ENCODE data around the gene RAD9B. TPM values are rescaled to one million over a fixed set of nuclear protein-coding genes. Genes with fewer than 3 reads are reported as not detected.

RAD9B gene
- total RNA-seq, 1 donor from 2014 or later: 1.1 TPM

GRCh38 chr12:110546339-110546738 is 44.2 kb downstream of the RAD9B start:
- DNase-seq (ENCODE audit: missing footprints) (no peak), ATAC-seq (no peak)
- intact Hi-C loops (cut with DNase I): no loop called here

- intact Hi-C loops (cut with DNase I): no loop called here
- no peak for DNase-seq (ENCODE audit: missing footprints)
- ATAC-seq: no peak
Observed at GRCh38 chr12:110547090-110547489, 45.0 kb downstream of the RAD9B start.

GRCh38 chr12:110548678-110549077 is 46.5 kb downstream of the RAD9B start:
- intact Hi-C loops (cut with DNase I): no loop called here
- ATAC-seq (peak; percentile 20), DNase-seq (ENCODE audit: missing footprints) (no peak)

- DNase-seq (ENCODE audit: missing footprints) (no peak), ATAC-seq (peak; percentile 25)
- intact Hi-C loops (cut with DNase I): no loop called here
Observed at GRCh38 chr12:110549716-110550115, 47.6 kb downstream of the RAD9B start.

GRCh38 chr12:110550981-110551380 is 48.9 kb downstream of the RAD9B start:
- ATAC-seq (no peak), DNase-seq (ENCODE audit: missing footprints) (no peak)
- intact Hi-C loops (cut with DNase I): no loop called here

Other genes with a start within 250 kb of the RAD9B start
- 3,009 TPM for gene ATP2A2, start 221.1 kb upstream of the RAD9B start, total RNA-seq
- gene ANAPC7, start 98.6 kb upstream of the RAD9B start, total RNA-seq: 34.4 TPM
- 94.4 TPM for gene ARPC3, start 52.0 kb upstream of the RAD9B start, total RNA-seq
- 24.7 TPM for gene GPN3, start 34.1 kb upstream of the RAD9B start, total RNA-seq
- 4.8 TPM for gene FAM216A, start 33.5 kb upstream of the RAD9B start, total RNA-seq
- 106 TPM for gene VPS29, start 220 bp upstream of the RAD9B start, total RNA-seq
- gene PPTC7, start 81.0 kb downstream of the RAD9B start, total RNA-seq: 99.2 TPM
- gene TCTN1, start 111.8 kb downstream of the RAD9B start, total RNA-seq: 26.9 TPM
- gene HVCN1, start 186.8 kb downstream of the RAD9B start, total RNA-seq: 11.8 TPM
- gene PPP1CC, start 240.6 kb downstream of the RAD9B start, total RNA-seq: 163 TPM